ENCODE results near the gene CELA2A.
"Not testable (repeated sequence)": the region's sequence is repeated elsewhere in the genome, so short reads cannot be mapped to it uniquely, and the experiment has no call there.

CELA2A gene

DNA sequence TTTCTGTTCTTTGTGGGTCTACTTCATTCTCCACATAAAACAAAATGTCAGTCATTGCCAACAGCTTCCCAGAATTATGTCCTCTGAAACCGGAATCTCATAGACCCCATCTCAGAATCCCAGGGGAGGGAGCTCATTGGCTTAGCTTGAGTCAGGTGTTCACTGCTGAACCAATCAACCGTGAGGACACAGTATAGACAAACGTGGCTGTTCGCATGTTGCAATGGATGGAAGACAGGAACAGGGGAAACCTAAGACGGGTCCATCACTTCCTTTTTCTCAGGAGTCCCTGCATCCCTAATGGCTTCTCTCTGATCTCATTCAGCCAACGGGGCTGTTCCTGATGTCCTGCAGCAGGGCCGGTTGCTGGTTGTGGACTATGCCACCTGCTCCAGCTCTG lies 9.1 kb downstream of the CELA2A start:
- no peak overlapping the region for H3K27ac ChIP-seq
- TF ChIP-seq, protein P1, sequence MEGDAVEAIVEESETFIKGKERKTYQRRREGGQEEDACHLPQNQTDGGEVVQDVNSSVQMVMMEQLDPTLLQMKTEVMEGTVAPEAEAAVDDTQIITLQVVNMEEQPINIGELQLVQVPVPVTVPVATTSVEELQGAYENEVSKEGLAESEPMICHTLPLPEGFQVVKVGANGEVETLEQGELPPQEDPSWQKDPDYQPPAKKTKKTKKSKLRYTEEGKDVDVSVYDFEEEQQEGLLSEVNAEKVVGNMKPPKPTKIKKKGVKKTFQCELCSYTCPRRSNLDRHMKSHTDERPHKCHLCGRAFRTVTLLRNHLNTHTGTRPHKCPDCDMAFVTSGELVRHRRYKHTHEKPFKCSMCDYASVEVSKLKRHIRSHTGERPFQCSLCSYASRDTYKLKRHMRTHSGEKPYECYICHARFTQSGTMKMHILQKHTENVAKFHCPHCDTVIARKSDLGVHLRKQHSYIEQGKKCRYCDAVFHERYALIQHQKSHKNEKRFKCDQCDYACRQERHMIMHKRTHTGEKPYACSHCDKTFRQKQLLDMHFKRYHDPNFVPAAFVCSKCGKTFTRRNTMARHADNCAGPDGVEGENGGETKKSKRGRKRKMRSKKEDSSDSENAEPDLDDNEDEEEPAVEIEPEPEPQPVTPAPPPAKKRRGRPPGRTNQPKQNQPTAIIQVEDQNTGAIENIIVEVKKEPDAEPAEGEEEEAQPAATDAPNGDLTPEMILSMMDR (IDR thresholded peaks at IDR 0.05), result no peak
- TF ChIP-seq ZFX (IDR thresholded peaks at IDR 0.05; ENCODE audit: borderline replicate concordance), result no peak

DNA sequence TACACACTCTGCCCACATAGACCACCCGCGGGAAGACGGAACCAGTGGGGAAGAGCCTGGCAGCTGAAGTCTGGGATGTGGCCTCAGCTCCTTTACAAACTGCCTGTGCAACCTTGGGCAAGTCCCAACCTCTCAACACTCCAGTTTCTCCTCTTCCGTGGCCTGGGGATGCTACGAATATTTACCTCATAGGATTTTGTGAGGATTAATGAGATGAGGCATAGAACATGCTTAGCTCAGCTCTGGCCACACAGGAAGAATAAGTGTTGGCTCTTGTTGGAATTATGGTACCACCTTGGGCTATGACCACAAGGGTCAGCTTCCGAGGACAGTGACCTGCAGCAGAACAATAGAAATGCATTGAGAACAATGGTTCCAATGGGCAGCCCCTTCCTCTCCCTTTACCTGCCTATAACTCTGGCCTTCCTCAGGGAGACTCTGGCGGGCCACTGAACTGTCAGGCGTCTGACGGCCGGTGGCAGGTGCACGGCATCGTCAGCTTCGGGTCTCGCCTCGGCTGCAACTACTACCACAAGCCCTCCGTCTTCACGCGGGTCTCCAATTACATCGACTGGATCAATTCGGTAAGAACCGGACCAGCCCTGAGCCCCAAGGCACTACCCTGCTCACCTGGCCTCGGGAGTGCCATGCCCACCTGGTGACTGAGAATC lies 10.6 kb downstream of the CELA2A start:
- not testable (repeated sequence) for H3K27ac ChIP-seq

DNA sequence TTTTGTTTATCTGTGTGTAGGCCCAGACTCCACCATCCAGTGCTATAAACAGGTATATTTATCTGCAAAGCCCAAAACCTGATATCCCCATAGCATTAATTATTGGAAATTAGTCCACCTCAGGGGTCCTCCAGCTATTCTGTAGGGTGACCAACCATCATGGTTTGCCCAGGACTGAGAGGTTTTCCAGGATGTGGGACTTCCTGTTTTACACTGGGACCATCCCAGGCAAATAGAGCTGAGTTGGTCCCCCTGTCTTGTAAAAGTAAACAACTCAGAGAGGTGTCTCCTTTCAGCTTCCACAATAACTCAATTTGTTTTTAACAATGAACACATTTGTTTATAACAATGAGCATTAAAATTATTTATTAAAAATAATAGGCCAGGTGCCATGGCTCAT lies 11.6 kb downstream of the CELA2A start:
- H3K27ac ChIP-seq, result no peak overlapping the region
- TF ChIP-seq ZFX (IDR thresholded peaks at IDR 0.05; ENCODE audit: borderline replicate concordance), result no peak
- TF ChIP-seq, protein P1 (IDR thresholded peaks at IDR 0.05), result no peak

DNA sequence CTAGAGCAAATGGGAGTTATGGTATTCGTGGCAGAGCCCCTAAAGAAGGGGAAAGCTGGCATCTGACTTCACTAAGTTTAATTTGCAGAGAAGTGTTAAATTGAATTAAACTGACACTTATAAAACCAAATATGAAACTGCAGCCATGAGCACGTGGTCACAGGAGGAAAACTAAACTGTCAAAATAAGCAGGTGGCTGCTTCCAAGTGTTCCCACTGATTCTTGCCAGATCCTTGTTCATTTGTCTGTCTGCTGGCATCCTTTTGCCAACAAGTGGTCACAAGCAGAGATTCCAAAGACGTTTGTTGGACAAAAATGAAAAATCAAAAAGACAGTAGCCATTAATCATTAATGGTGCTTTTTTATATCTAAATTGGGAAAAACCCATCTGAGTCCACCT lies 12.8 kb downstream of the CELA2A start:
- no peak for TF ChIP-seq ZFX (IDR thresholded peaks at IDR 0.05; ENCODE audit: borderline replicate concordance)
- TF ChIP-seq, protein P1 (IDR thresholded peaks at IDR 0.05), result no peak
- H3K27ac ChIP-seq, result no peak overlapping the region

DNA sequence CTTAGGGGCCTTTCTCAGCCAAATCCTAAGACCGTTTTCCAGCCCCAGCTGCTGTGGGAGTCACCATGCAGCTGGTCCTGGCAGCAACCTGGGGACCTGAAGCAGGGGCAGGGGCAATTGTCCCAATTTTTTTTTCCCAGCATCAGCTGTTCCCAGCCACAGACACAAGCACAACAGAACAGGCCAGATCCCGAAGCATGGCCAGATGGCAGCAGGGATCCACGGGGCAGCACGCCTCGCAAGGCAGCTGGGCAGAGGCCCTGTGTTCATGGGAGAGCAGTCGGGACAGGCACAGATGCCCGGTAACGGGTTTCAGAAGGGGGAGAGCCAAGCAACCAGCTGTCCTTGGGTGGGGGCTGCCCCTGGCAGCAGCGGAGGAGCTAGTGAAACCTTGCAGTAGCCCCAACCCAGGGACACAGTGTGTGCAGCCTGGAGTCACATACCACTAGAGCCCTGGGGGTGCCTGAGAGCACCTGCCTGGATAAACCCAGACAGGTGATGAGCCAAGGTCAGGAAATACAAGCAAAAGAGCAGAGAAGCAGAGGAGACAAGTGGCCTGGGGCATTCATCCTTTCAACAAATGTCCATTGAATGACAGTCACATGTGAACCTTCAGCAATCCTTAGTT lies 13.4 kb downstream of the CELA2A start:
- not testable (repeated sequence) for H3K27ac ChIP-seq

DNA sequence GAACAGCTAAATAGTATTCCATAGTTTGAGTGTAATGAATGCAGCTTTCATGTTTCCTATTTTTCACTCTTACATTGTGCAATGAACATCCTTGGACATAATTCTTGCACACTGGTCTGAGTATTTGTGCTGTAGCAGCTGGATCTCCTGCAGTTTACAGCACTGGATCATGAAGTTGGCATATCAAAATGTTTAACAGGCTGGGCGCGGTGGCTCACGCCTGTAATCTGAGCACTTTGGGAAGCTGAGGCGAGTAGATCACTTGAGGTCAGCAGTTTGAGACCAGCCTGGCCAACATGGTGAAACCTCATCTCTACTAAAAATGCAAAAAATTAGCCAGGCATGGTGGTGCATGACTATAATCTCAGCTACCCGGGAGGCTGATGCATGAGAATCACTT lies 14.5 kb downstream of the CELA2A start:
- H3K27ac ChIP-seq, result not testable (repeated sequence)

DNA sequence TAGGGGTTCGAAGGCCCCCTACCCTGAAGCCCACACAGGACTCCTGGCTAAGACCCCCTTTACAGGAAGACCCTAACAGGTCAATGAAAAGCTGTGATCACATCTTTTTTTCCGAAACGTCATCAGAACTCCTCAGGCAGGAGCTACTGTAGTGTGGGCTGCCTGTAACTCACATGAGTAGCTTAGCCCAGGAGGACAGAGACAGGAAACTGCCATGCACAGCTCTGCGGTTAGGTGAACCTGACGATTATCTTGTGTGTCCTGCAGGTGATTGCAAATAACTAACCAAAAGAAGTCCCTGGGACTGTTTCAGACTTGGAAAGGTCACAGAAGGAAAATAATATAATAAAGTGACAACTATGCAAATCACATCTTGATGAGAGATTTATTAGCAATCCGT lies 15.2 kb downstream of the CELA2A start:
- H3K27ac ChIP-seq, result not testable (repeated sequence)

DNA sequence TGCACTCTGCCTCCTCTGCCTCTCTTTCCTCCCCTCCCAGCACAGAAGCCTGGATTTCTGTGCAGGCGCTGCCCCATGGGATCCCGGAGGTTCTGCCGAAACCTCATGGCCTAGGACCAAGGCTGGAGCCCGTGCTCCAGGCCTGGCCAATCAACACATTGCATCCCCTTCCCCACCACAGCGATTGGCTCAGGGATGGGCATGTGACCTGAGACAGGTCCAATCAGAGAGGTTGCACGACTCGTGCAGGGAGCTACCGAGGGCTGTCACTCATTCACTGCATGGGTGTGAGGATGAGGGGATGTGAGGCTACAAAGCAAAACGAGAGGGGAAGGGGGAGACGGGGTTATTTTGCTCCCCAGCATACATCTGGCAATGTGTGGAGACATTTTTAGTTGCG lies 16.1 kb downstream of the CELA2A start:
- H3K27ac ChIP-seq, result no peak overlapping the region
- no peak for TF ChIP-seq ZFX (IDR thresholded peaks at IDR 0.05; ENCODE audit: borderline replicate concordance)
- TF ChIP-seq, protein P1 (IDR thresholded peaks at IDR 0.05), result no peak

DNA sequence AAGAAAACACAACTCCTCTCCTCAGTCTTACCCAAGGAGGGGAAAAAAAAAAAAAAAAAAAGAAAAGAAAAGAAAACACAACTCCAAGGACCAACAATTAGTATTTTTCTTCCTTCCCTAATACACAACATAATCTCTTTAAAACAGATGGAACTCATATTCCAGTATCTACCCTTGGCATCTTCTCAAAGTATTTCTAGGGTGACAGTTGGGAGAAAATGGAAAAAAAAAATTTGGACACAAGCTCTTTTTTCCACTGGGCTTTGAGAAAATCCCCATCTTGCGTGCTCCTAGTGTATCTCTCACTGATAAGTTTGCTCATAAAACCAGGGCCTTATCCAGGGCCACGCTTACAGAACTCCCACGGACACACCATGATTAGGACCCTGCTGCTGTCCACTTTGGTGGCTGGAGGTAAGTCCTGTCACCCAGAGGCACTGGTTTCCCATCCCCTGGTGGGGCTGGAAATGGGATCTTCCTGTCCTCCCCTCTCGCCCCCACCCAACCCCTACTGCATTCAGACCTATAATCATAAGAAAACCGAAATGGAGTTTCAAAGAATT lies 19.3 kb downstream of the CELA2A start, which contains the start of gene CELA2B:
TSS of gene CELA2B (plus strand) at position 353 of the 563 bp plus-strand sequence. CDS start at position 375, 22 bp downstream.
- TF ChIP-seq, protein P1 (IDR thresholded peaks at IDR 0.05), result no peak
- TF ChIP-seq ZFX (IDR thresholded peaks at IDR 0.05; ENCODE audit: borderline replicate concordance), result no peak
- no peak within 1 kb of the TSS for H3K27ac ChIP-seq

Measured in 22Rv1 (cell line).